HUES6 (cell line): Measurements from ENCODE around the gene NF1.

Source experiments
- H3K27ac ChIP-seq: 2 replicates; pipeline ENCODE4 v1.7.0; 2013; ENCODE audit warnings: low read depth, mild to moderate bottlenecking, low read length, inconsistent platforms
- H3K27me3 ChIP-seq: 2 replicates; pipeline ENCODE4 v1.6.1; 2013; ENCODE audit warnings: low read length; ENCODE audit not compliant: control insufficient read depth, insufficient read depth
- H3K36me3 ChIP-seq: 2 replicates; pipeline ENCODE4 v1.6.1; 2013; ENCODE audit warnings: low read length; ENCODE audit not compliant: control insufficient read depth, insufficient read depth
- H3K4me1 ChIP-seq: 2 replicates; pipeline ENCODE4 v1.6.1; 2013; ENCODE audit warnings: low read length; ENCODE audit not compliant: control insufficient read depth, insufficient read depth
- H3K4me3 ChIP-seq: 2 replicates; pipeline ENCODE4 v1.5.1; 2013; ENCODE audit warnings: low read depth, low read length
- H3K9ac ChIP-seq: one replicate; pipeline ENCODE4 v1.6.1; 2013; ENCODE audit warnings: mild to moderate bottlenecking, low read length
- H3K9me3 ChIP-seq: 2 replicates; pipeline ENCODE4 v1.6.1; 2013; ENCODE audit warnings: low read depth, low read length; ENCODE audit not compliant: control insufficient read depth, insufficient read depth

The NF1 gene

DNA sequence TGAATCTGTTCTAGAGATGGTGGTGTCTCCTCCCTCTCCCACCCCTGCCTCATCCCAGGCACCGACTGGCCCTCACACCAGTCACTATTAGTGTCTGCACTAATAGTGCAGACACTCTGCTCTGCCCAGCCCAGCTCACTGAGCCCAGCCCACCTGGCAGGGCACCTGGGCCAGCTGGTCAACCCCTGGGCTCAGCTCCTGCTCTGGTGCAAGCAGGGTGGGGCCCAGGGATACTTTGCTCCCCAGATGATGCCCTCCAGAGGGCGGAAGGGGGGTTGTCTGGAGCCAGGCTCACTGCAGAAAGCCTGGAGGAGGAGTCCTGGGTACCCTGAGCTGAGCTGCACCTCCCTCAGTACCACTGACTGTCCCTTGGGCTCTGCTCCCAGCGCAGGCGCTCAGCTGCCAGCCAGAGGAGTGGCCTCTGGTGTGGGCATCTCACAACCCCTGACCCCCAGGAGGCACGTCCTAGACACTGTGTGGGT, 311.2 kb downstream of the NF1 start:
- H3K9ac ChIP-seq, result no peak overlapping the region
- H3K36me3 ChIP-seq, result no peaks in the 10 kb centered on the region
- H3K9me3 ChIP-seq, result no peaks in the 10 kb centered on the region
- no peak overlapping the region for H3K27ac ChIP-seq
- no peaks in the 10 kb centered on the region for H3K27me3 ChIP-seq
- no peak overlapping the region for H3K4me3 ChIP-seq
- H3K4me1 ChIP-seq, result peaks cover 7% of the 10 kb centered on the region; the same call in 1 of the 2 replicates

GRCh38 chr17:31408586-31408985, 313.8 kb downstream of the NF1 start:
- no peak overlapping the region for H3K9ac ChIP-seq
- H3K4me3 ChIP-seq, result no peak overlapping the region
- H3K27ac ChIP-seq, result no peak overlapping the region
- H3K27me3 ChIP-seq, result no peaks in the 10 kb centered on the region
- peaks cover 10% of the 10 kb centered on the region for H3K4me1 ChIP-seq
- no peaks in the 10 kb centered on the region for H3K36me3 ChIP-seq
- H3K9me3 ChIP-seq, result no peaks in the 10 kb centered on the region

- Histone ChIP-seq H3K4me3 (no peak overlapping the region), H3K27ac (no peak overlapping the region), H3K9me3 (no peaks in the 10 kb centered on the region), H3K9ac (no peak overlapping the region), H3K4me1 (peaks cover 13% of the 10 kb centered on the region), H3K27me3 (no peaks in the 10 kb centered on the region), H3K36me3 (no peaks in the 10 kb centered on the region)
Observed at GRCh38 chr17:31411707-31412285, 317.0 kb downstream of the NF1 start.

- Histone ChIP-seq H3K4me1 (peaks cover 13% of the 10 kb centered on the region), H3K36me3 (no peaks in the 10 kb centered on the region), H3K27ac (no peak overlapping the region), H3K4me3 (no peak overlapping the region), H3K27me3 (no peaks in the 10 kb centered on the region), H3K9me3 (no peaks in the 10 kb centered on the region), H3K9ac (no peak overlapping the region)
Observed at GRCh38 chr17:31412511-31412910, 317.7 kb downstream of the NF1 start.

- H3K27ac ChIP-seq, result no peak overlapping the region
- no peaks in the 10 kb centered on the region for H3K27me3 ChIP-seq
- H3K4me1 ChIP-seq, result peaks cover 13% of the 10 kb centered on the region
- no peak overlapping the region for H3K9ac ChIP-seq
- H3K36me3 ChIP-seq, result no peaks in the 10 kb centered on the region
- H3K4me3 ChIP-seq, result no peak overlapping the region
- H3K9me3 ChIP-seq, result no peaks in the 10 kb centered on the region
Observed at GRCh38 chr17:31413081-31413799, 318.5 kb downstream of the NF1 start.

GRCh38 chr17:31413874-31414549, 319.2 kb downstream of the NF1 start:
- H3K9ac ChIP-seq, result no peak overlapping the region
- no peak overlapping the region for H3K4me3 ChIP-seq
- no peaks in the 10 kb centered on the region for H3K27me3 ChIP-seq
- H3K9me3 ChIP-seq, result no peaks in the 10 kb centered on the region
- H3K36me3 ChIP-seq, result no peaks in the 10 kb centered on the region
- H3K27ac ChIP-seq, result no peak overlapping the region
- peaks cover 17% of the 10 kb centered on the region for H3K4me1 ChIP-seq

GRCh38 chr17:31414550-31414918, 319.8 kb downstream of the NF1 start:
- no peaks in the 10 kb centered on the region for H3K36me3 ChIP-seq
- H3K27me3 ChIP-seq, result no peaks in the 10 kb centered on the region
- no peak overlapping the region for H3K4me3 ChIP-seq

DNA sequence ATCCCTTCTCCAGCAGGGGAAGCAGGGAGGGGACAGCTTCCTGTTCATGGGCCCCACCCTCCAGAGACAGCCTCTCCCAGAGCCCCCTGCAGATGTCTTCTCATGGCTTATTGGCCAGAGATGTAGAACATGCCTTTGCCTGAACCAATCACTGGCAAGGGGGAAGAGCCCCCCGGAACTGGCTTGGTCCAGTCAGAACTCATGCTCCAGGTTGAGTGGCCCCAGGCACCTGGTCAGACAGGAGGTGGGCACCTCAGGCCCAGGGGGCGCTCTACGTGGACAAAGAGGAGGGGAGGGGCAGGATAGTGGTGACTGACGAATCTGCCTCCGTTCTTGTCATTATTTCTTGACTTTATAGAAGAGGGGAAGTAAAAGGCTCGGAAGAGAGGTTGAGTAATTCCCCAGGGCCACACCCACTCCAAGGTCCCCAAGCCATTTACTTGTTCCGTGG, 320.3 kb downstream of the NF1 start:
- H3K4me1 ChIP-seq, result peaks cover 18% of the 10 kb centered on the region
- H3K27ac ChIP-seq, result no peak overlapping the region
- H3K36me3 ChIP-seq, result no peaks in the 10 kb centered on the region
- H3K9me3 ChIP-seq, result no peaks in the 10 kb centered on the region
- H3K27me3 ChIP-seq, result no peaks in the 10 kb centered on the region
- H3K9ac ChIP-seq, result no peak overlapping the region
- no peak overlapping the region for H3K4me3 ChIP-seq

More at GRCh38 chr17:31414550-31414918, 319.8 kb downstream of the NF1 start:
- H3K9ac ChIP-seq, result no peak overlapping the region
- no peaks in the 10 kb centered on the region for H3K9me3 ChIP-seq
- H3K27ac ChIP-seq, result no peak overlapping the region
- peaks cover 18% of the 10 kb centered on the region for H3K4me1 ChIP-seq

DNA sequence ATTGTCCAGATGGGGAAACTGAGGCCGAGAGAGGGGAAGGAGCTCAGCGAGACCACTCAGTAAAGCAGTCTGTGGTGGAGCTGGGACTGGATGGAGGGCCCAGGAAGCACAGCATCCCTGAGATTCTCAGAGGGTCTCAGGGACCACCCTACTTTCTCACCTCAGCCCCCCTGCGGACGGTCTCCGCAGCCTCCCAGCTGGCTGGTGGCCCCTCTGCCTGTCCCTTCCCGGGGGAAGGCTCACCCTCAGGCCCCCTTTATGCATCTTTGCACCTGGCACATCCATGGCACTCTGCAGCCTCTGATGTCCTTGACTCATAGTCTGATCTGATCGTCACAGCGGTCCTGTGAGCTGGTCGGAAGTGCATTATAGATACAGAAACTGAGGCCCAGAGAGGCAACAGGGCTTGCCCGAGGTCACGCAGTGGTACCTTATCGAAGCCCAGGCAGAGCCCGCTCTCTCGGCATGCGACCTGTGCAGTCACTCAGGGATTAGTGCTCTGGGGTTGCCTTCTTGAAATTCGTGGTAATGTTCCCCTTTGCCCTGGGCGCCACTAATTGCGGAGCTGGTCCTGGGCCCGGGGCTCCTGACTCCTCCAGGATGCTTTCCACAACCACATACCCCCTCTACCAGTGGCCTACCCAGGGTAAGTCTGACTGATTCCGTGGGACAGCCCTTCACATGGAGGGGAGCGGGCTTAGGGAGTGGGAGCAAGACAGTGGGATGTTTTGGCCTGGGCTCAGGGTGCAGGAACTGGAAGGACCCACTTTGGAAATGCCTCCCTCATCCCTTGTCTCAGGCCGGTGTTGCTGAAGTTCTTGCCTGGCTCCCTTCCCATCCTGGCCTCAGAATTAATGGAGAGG, 321.1 kb downstream of the NF1 start:
- H3K4me1 ChIP-seq, result peaks cover 18% of the 10 kb centered on the region
- no peak overlapping the region for H3K4me3 ChIP-seq
- no peaks in the 10 kb centered on the region for H3K9me3 ChIP-seq
- H3K27ac ChIP-seq, result no peak overlapping the region
- H3K9ac ChIP-seq, result no peak overlapping the region
- no peaks in the 10 kb centered on the region for H3K36me3 ChIP-seq
- no peaks in the 10 kb centered on the region for H3K27me3 ChIP-seq

GRCh38 chr17:31416503-31416923, 321.7 kb downstream of the NF1 start:
- Histone ChIP-seq H3K27ac (no peak overlapping the region), H3K9ac (no peak overlapping the region), H3K9me3 (no peaks in the 10 kb centered on the region), H3K4me1 (peaks cover 18% of the 10 kb centered on the region), H3K36me3 (no peaks in the 10 kb centered on the region), H3K4me3 (no peak overlapping the region), H3K27me3 (no peaks in the 10 kb centered on the region)
